GM19238 (cell line): Measurements from ENCODE around the gene TMEM72.
A peak's percentile ranks its signal among the peaks of the same experiment; 100 is the strongest.

ENCODE experiments used
- DNase-seq: peaks from one replicate; pipeline ENCODE4 v3.0.0; 2011; ENCODE audit warnings: low spot score; ENCODE audit not compliant: insufficient read length

Gene TMEM72

GRCh38 chr10:44917848-44918247 lies 6.7 kb downstream of the TMEM72 start:
- DNase-seq = no peak

DNA sequence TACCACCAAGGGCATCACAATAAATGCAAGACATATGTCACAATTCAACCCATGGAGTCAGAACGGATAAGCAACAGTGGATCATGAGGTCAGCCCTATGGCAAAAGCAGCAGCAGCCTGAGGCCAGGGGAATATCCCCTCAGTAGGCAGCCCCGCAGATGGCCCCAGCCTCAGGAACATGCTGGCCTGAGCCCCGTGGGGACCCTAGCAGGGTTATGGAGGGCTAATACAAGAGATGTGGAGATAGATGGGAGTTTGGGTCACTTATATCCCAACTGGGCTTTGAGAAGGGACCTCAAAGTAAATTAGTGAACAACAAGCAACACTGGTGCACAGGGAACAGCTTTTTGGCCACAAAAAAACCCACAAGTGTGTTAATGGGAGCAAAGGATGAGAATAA lies 9.1 kb downstream of the TMEM72 start:
- no peak for DNase-seq

- DNase-seq = no peak
Observed at GRCh38 chr10:44921061-44921460, 9.9 kb downstream of the TMEM72 start.

DNA sequence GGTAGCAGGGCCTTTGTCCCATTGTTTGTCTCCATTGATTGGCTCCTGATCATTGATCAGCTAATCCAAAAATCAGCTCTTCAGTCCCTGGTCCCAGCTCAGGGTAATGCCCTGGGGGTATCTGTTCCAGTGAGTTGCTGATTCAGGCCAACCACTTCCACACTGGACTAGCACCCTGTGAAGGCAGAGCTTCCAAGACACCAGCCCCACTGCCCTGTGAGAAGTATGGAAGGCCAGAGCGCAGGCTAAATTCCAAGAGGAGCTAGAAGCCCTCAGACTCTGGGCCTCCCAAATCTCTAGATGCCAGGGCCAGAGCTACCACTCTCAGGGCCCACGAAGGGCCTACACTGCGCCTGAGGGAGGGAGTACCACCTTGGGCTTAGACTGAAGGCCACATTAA lies 10.4 kb downstream of the TMEM72 start:
- DNase-seq = no peak

- DNase-seq = no peak
Observed at GRCh38 chr10:44922021-44922420, 10.9 kb downstream of the TMEM72 start.

DNA sequence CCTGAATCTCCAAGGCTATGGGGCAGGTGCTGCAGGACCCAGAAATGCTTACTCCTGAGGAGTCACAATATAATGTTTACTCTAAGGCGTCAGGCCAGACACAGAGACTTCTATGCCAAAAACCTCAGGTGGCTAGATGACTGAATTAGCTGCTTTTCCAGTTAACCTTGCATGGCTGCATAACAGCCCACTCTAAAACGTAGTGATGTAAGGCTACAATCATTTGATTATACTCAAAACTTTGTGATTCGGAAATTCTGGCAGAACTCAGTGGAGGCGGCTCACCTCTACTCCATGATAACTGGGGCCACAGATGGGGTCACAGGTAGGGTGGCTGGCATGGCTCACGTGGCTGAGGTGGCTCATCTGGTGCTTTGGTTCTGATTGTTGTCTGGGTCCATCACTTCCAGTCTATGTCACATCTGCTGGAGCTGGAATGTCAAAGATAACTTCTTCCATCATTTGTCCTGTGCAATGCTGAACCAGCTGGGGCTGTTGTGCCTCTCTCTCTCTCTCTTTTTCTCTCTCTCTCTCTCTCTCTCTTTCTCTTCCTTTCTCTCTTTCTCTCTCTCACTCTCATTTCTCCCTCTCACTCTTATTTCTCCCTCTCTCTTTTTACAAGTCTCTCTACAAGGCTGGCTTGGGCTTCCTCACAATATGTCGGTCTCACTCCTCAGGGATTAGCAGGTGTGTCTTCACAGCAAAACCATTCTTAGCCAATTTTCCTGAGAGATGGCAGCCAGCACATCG lies 11.8 kb downstream of the TMEM72 start:
- DNase-seq = no peak

DNA sequence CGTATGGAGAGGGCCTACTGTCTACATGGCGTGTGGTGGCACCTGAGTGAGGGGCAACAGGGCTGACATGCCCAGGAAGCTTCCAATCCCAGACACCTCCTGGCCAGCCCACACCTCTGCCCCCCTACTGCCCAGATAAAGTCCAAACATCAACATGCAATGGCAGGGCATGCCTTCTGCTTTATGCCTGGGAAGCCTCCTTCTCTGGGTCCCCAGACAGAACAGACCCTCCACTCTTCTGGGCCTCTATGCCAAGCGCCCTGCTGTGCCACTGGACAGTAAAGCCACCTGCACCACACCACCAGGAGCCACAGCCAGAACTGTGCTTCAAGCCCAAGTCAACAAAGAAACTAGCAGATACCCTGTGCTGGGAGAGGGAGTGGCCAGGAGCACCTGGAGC lies 12.5 kb downstream of the TMEM72 start:
- DNase-seq = no peak

DNA sequence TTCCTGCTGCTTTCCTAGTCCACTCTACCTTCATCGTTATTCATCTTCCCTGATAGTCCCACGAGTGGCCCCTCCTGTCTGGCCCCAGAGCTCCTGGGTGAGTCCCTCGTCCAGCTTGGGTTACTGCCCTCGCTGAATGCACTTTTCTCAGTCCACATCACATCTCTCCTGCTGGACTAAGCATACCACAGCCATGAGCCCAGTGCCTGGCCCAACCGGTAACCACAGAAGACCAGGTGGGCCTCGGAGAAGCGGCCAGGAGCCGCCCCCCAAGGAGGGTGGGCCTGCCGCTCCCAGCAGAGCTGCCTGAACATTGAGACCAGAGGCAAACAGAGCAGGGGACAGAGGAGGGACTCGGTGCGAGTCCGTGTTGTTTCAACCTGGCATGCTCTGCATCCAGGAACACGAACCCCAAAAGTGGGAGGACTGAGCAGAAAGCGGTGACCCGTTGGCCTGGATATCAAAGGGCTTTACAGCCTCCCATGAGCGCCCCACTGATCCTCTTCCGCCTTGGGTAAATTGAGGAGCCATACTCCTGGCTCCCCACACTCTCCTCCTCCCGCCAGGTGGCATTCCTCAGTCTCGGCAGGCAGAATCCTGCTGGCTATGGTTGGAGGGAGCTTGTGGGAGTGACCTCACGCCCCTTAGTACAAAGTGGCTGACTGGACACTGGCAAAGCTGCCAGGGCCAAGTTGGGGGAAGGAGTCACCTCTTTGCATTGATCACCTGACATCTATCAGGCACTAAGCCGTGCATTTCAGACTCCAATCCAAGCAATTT lies 13.3 kb downstream of the TMEM72 start:
- no peak for DNase-seq

GRCh38 chr10:44925224-44925623 lies 14.1 kb downstream of the TMEM72 start:
- DNase-seq = no peak

DNA sequence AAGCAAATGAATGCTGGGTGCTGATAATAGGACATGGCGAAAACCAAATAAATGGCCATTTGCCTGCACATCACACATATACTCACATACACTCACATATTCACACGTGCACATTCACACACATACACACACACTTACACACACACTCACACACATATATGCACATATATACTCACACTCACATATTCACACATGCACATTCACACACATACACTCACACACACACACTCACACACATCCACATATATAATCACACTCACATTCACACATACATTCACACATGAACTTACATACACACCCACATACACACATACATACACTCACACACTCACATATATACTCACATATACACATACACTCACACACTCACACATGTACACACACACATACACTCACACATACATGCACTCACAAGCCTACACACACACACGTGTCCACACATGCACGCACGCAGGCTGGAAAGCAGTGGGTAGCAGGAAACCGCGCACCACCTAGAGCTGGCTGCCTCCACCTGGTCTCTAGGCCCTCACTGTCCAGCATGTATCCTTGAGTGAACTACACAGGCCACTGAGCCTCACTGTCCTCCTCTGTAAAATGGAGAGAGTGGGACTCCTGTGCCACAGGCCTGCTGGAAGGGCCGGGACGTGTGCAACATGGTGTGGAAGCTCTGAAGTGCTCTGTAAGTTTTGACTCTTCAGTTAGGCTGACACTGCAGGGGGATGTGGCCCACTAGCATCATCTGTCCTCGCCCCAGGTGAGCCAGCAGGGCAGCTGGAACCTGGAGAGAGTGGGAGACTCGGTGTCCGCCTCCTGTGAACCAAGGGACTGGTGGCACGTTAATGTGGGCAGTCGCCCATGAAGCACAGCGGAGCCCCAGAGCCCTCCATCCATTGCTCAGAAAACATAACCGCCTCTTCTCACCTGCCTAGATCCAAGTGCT lies 14.9 kb downstream of the TMEM72 start:
- DNase-seq = no peak

DNA sequence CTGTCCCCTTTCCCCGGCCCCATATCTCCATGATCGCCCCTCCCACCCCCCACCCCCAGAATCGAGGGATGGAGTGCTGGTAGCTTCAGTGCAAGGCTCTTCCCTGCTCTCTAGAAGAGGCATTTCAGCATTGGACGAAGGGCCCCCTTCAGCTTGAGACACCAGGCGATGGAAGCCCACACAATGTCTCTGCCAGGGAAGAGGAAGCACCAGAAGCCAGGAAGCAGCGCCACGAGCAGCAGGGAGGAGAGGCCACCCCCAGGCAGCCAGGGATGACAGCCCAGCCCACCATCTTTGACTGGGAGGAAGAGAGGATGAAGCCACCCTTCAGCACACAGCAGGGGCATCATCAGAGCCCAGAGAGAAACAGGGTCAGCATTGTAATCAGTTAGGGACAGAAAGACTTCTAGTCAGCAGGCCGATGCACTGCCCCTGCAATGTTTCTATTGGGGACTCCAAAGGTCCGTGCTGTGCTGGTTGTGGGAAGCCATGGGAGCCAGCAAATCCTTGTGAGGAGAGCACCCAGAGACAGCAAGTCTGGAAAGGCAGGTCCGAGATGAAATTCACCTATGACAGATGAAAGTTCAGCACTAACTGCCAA lies 15.7 kb downstream of the TMEM72 start:
- DNase-seq = no peak

- DNase-seq = no peak
Observed at GRCh38 chr10:44927352-44927751, 16.2 kb downstream of the TMEM72 start.

DNA sequence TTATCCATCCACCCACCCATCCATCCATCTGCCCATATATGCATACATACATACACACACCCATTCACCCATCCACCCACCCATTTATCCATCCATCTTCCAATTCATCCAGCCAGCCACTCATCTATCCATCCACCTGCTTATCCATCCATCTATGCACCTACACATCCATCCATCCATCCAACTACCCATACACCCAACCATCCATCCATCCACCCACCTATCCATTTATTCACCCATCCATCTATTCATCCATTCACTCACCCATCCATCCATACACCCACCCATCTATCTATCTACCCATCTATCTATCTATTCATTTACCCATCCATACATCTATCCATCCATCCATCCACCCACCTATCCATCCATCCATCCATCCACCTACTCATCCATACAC lies 17.3 kb downstream of the TMEM72 start:
- no peak for DNase-seq

- no peak for DNase-seq
Observed at GRCh38 chr10:44929356-44930255, 18.5 kb downstream of the TMEM72 start.

GRCh38 chr10:44930904-44931620 lies 19.9 kb downstream of the TMEM72 start:
- DNase-seq = no peak

DNA sequence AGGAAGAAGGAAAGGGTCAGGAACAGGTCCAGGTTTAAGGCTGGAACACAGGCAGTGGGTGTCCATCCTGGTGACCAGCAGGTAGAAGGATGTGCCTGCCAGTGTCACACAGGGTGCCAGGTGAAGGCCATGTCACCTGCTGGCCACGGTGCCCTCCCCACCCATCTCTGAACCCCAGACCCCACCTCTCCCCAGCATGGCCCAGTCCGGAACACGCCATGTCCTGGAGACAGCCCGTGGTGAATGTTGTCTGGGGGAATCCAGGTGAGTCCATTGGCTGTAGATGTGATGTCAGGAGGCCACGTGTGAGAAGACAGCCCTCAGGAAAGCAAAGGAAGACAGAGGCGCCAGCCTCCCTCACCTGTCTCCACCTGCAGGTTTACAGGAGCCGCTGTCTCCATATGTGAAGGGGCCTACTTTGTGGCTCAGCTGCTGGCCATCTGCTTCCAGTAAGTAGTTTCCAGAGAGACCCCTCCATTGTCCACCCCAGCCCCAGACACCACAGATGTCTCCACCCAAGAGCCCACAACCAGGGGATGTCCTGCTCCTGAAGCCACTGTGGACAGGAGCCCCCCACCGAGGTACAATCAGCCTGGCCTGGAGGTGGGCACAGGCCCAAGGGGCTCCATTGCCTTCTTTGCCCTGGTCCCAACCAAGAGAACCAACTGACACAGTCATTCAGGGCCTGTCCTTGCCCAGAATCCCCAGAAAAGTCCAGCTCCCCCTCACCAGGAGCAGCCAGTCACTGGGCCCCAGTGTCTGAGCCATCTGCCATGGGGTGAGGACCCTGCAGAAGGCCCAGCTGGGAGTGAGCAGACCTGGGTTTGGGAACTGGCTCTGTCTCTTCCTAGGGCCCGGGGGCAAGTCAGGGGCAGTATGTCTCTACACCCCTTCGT lies 20.7 kb downstream of the TMEM72 start:
- no peak for DNase-seq

DNA sequence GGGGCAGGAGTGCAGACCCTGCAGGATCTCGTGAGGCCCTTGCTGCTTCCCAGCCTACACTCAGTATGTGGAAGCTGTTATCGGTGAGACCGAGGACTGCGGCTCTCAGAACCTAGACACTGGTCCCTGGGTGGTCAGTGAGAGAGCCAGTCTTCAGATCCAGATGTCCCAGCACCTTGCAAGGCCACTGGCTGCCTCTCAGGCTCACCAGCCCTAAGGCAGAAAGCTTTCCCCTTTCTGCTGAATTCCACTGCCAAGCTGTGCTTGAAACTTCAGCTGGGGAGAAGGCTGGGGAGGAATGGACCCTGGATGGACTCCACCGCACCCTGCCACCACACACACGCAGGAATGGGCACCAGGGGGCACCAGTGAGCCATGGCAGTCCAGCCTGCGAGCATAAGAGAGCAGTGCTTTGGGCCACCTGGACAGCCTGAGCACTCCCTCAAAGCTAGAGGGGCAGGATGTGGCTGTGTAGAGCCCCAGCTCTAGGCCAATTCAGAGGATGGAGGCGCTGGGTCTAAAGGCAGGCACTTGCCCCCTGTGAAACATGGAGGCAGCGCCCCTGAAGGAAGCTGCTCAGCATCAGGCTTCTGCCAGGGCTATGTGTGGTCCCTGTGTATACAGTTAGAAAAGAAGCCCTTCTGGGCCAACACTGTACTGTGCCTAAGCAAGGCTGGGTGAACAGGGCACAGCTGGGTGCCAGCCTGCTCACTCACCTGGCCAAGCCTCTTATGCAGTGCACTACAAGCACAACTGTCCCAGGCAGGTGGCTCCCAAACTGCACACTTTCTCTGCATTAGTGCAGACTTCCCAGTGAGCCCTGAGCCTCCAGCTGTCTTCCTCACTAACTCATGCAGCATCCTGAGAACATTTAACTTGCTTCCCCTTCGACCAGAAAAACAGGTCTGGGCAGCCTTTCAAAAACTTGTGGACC lies 21.6 kb downstream of the TMEM72 start:
- peak; percentile 66 for DNase-seq
